Right forelimb (tissue), 1 donor: ENCODE measurements around the gene OLA1.
A peak's percentile ranks its signal among the peaks of the same experiment; 100 is the strongest.

Experiments used
- DNase-seq: peaks from one replicate; pipeline ENCODE4 v3.0.0-alpha.2; 2018

OLA1 gene

GRCh38 chr2:174176898-174177297 lies 71.4 kb downstream of the OLA1 start:
- no peak for DNase-seq

GRCh38 chr2:174174741-174175140 lies 73.6 kb downstream of the OLA1 start:
- no peak for DNase-seq

- DNase-seq, result no peak
These were observed 75.5 kb downstream of the OLA1 start for GRCh38 chr2:174172802-174173355.

- no peak for DNase-seq
These were observed 76.5 kb downstream of the OLA1 start for GRCh38 chr2:174171686-174172445.

GRCh38 chr2:174169372-174169771 lies 79.0 kb downstream of the OLA1 start:
- DNase-seq, result no peak

GRCh38 chr2:174166261-174166660 lies 82.1 kb downstream of the OLA1 start:
- DNase-seq, result no peak

GRCh38 chr2:174161490-174161889 lies 86.8 kb downstream of the OLA1 start:
- no peak for DNase-seq

- DNase-seq, result peak; percentile 48
These were observed 90.3 kb downstream of the OLA1 start for GRCh38 chr2:174158003-174158402.

- no peak for DNase-seq
These were observed 91.3 kb downstream of the OLA1 start for GRCh38 chr2:174157053-174157452.

GRCh38 chr2:174153757-174154680 lies 94.3 kb downstream of the OLA1 start:
- no peak for DNase-seq

GRCh38 chr2:174149530-174149929 lies 98.8 kb downstream of the OLA1 start:
- no peak for DNase-seq

GRCh38 chr2:174148833-174149232 lies 99.5 kb downstream of the OLA1 start:
- DNase-seq, result no peak

- DNase-seq, result no peak
These were observed 102.5 kb downstream of the OLA1 start for GRCh38 chr2:174145827-174146226.

GRCh38 chr2:174142290-174142689 lies 106.0 kb downstream of the OLA1 start:
- DNase-seq, result no peak

- no peak for DNase-seq
These were observed 110.2 kb downstream of the OLA1 start for GRCh38 chr2:174138161-174138560.

- DNase-seq, result no peak
These were observed 112.4 kb downstream of the OLA1 start for GRCh38 chr2:174135981-174136380.

- no peak for DNase-seq
These were observed 123.2 kb downstream of the OLA1 start for GRCh38 chr2:174125090-174125489.

GRCh38 chr2:174124181-174124580 lies 124.2 kb downstream of the OLA1 start:
- DNase-seq, result no peak

- DNase-seq, result no peak
These were observed 126.1 kb downstream of the OLA1 start for GRCh38 chr2:174122185-174122584.

GRCh38 chr2:174121612-174122011 lies 126.7 kb downstream of the OLA1 start:
- DNase-seq, result no peak

- DNase-seq, result no peak
These were observed 127.2 kb downstream of the OLA1 start for GRCh38 chr2:174121175-174121574.

GRCh38 chr2:174120346-174120745 lies 128.0 kb downstream of the OLA1 start:
- DNase-seq, result no peak
